IPS-11a (cell line): Measurements from ENCODE around the gene FSTL4.
"Not testable (repeated sequence)": the region's sequence is repeated elsewhere in the genome, so short reads cannot be mapped to it uniquely, and the experiment has no call there.

Experiments
- H3K4me3 ChIP-seq: one replicate; pipeline ENCODE4 v1.5.1; 2013; ENCODE audit warnings: low read depth, low read length, control low read depth

FSTL4 gene

DNA sequence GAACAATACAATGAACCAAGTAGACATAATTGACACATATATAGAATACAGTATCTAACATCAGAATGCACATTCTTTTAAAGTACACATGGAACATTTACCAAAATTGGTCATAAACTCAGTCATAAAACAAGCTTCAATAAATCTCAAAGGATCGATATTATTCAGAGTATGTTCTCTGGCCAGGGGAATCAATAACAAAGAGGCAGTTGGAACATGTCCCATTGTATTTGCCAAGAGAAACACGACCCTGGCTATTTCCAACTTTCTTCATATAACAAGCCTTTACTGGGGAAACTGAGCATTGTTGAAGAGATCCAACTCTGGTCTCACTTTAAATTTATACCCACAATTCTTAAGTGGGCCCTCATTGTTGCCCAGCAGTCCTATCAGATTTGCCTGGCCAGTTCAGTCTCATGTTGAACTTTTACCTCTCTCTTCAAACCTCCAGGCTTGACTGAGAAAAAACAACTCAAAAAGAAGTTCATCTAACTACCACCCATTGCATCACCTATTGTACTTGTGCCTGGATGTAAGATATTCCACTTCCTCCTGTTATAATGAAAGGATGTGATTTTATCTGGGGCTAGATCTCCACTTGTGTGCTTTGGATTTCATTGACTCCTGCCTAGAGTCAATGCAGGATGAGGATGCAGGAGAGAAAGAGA lies 398.1 kb downstream of the FSTL4 start:
- no peak overlapping the region for H3K4me3 ChIP-seq

DNA sequence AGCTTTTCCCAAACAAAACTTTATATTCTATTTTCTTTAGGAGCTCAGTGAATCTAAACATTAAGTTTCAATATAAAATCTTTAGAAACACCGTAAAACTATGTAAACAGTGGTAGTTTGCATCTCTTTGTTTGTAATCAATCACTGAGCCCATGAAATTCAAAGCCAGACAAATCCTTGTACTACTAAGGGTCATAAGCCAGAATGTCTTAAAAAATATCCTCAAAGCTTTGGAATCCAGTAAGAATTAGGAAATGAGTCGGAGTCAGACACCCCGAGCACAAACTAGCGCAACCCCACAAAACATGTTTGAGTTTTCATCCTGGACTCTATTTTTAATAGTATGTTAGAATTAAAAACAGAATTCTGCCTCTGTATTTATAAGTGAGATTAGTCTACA lies 406.7 kb downstream of the FSTL4 start:
- no peak overlapping the region for H3K4me3 ChIP-seq

- no peak overlapping the region for H3K4me3 ChIP-seq
Measured at GRCh38 chr5:133205204-133205603, 407.1 kb downstream of the FSTL4 start.

GRCh38 chr5:133203317-133204305 lies 408.7 kb downstream of the FSTL4 start:
- H3K4me3 ChIP-seq, result no peak overlapping the region

GRCh38 chr5:133202066-133202665 lies 410.2 kb downstream of the FSTL4 start:
- H3K4me3 ChIP-seq, result no peak overlapping the region

- H3K4me3 ChIP-seq, result no peak overlapping the region
Measured at GRCh38 chr5:133201310-133201709, 411.0 kb downstream of the FSTL4 start.

DNA sequence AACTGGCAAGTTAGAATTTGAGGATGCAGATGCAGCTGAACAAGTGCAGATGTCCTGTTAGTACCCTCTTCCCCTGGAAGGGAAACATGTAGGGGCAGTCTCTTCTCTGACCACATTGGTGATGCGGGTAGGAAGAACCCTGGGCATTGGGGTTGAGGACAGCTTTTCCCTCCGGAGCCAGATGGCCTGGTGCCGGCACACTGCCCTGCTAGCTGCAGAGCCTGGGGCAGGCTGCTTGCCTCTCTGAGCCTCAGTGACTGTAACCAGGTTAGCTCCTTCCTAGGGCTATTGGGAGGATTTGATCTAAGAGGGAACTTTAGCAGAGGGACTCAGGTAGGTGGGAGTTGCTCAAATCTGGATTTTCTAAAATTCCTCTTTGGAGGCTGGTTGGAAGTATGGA lies 412.1 kb downstream of the FSTL4 start:
- no peak overlapping the region for H3K4me3 ChIP-seq

DNA sequence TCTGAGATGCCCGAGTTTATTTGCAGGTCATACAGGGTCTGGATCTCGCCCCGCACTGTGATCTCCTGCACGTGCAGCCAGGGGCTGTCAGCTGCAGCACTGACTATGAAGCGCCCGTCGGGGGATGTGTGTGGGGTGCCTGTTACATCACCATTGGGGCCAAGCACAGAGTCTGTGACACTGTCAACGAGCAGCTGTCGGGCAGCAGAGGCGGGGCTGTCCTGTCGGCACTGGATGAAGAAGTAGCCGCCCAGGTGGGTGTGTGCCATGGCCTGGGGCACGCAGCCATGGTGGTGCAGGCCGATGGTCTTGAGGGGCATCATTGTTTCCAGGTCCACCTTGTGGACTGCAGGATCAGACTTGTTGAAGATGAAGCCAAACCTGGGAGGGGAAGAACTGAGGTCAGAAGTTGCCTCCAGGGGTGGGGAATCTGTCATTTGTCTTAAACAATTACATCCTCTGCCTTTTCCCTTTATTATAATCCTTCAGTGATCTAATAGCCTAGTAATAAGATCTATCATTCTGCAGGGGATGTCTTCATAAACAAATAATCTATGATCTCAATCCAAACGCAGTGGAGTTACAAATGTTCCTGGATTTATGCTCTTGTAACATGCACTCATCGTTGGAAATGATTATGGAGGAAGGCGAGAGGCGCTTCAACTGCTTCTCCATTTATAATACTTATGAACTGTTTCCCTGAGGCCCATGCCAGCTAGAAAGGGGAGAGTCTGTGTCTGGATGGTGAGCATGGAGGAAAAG lies 412.7 kb downstream of the FSTL4 start:
- no peak overlapping the region for H3K4me3 ChIP-seq

GRCh38 chr5:133198511-133198910 lies 413.8 kb downstream of the FSTL4 start:
- H3K4me3 ChIP-seq, result no peak overlapping the region

DNA sequence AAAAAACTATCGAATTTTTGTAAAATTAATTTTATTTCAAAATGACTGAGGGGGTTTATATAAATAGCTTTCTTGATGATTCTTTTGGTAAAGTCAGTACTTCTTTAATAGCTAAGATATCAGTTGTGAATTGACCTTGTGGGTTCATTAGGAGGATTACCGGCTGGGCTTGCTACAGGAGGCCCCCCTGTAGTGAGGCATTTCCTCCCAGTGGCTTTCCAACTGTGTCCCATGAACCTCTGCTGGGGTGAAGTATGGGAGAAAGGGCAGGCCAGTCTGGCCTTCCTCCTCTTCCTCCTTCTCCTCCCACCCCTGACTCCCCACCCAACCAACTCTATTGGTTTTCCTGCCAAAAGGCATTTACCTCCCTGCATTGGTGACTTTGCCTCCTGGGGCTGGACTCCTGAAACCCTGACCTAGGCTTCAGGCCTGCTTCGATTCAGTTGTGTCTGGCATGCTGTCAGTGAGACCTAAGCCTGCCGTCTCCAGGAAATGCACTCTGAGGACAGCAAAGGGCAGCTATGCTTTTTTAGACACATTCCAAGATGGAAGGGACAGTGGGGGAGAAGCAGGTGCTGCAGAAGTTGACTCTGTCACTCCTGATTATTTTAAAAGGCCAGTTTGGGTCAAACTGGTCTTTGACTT lies 415.8 kb downstream of the FSTL4 start:
- H3K4me3 ChIP-seq, result no peak overlapping the region

- H3K4me3 ChIP-seq, result no peak overlapping the region
Measured at GRCh38 chr5:133195250-133195649, 417.1 kb downstream of the FSTL4 start.

DNA sequence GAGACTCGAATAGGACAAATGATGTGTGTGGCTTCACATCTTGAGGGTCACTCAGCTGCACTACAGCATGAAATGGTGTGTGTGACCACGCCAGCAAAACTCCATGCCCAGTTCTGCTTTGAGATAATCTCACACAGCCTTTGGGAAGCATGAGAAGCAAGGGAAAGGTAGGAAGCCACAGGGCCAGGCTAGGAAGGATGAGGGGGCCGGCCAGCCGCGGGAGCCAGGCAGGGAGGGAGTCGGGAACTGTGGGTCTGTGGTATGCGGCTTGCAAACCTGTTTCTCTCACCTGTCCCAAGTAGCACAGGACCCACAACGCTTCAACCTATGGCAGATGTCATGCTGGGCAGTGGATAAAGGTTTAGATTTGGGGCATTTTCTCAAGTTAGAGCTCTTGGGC lies 418.5 kb downstream of the FSTL4 start:
- H3K4me3 ChIP-seq, result no peak overlapping the region

DNA sequence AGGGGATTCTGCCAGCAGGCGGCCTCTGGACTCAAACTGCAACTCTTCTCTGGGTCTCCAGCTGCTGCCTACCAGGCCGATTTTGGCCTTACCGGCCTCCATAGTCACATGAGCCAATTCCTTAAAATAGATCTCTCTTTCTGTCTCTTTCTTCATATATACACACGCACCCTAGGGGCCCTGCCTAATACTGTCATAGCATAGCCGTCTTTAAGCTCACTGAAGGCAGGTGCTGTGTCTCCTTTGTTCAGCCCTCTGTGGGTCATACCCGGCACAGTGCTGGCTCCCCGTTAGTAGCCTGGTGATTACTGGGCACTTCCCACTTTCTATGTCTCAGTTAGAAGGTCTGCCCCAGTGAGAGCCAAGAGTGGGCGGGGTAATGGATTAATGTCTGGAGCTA lies 419.6 kb downstream of the FSTL4 start:
- no peak overlapping the region for H3K4me3 ChIP-seq

- H3K4me3 ChIP-seq, result no peak overlapping the region
Measured at GRCh38 chr5:133189881-133190280, 422.5 kb downstream of the FSTL4 start.

DNA sequence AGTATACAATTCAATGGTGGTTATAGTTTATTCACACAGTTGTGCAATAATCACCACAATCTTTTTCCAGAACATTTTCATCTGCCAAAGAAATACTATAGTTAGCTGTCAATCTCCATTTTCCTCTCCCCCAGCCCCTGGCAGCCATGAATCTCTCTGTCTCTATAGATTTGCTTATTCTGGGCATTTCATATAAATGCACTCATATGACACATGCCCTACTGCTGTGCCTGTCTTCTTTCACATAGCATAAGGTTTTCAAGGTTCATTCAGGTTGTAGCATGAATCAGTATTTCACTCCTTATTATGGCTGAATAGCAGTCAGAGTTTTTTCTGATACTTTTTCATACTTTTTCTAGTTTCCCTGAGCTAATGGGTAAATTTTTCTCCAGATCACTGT lies 432.9 kb downstream of the FSTL4 start:
- no peak overlapping the region for H3K4me3 ChIP-seq

GRCh38 chr5:133170756-133171387 lies 441.5 kb downstream of the FSTL4 start:
- not testable (repeated sequence) for H3K4me3 ChIP-seq

DNA sequence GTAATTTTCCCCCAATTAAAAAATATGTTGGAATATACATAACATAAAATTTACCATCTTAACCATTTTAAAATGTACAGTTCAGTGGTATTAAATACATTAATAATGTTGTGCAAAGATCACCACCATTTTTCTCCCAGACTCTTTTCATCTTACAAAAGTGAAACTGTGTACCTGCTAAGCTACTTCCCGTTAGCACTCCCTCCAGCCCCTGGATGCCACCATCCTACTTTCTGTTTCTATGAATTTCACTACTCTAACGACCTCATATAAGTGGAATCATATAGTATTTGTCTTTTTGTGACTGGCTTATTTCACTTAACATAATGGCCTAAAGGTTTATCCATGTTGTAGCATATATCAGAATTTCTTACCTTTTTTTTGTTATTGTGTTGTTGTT lies 447.6 kb downstream of the FSTL4 start:
- no peak overlapping the region for H3K4me3 ChIP-seq

DNA sequence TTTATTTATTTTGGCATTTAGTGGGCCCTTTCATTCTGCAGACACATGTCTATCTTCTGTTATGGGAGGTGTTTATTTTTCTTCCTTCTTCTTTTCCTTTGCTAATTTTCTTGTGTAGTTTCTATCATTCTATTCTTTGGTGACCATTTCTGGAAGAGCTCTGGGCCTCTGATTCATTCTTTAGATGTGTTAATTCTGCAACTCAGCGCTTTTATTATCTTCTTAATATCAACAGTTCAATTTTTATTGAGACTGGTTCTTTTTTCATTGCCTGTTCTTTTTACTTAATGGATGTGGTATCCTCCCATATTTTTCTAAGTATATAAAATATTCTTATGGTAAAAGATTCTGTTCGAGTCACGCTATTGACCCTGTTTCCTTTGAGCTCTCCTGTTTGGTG lies 448.5 kb downstream of the FSTL4 start:
- no peak overlapping the region for H3K4me3 ChIP-seq

DNA sequence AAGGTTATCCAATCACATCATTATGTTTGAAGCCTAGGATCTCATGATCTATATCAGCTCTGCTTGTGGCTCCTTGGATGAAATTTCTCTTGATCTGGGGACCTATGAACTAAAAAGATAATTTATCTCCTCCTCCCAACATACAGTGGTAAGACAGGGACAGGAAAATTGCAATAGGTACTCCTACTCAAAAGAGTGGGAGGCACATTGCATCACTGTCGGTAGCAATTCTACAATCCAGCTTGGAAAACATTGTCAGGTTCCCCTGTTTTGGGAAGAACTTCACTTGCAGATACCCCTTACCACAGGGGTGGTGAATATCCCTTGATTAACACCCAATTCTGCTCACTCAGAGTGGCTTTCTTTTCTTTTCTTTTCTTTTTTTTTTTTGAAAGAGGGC lies 452.8 kb downstream of the FSTL4 start:
- H3K4me3 ChIP-seq, result no peak overlapping the region

GRCh38 chr5:133155326-133155969 lies 456.9 kb downstream of the FSTL4 start:
- no peak overlapping the region for H3K4me3 ChIP-seq
